Measurements from ENCODE around the gene SLC25A13.

The SLC25A13 gene

DNA sequence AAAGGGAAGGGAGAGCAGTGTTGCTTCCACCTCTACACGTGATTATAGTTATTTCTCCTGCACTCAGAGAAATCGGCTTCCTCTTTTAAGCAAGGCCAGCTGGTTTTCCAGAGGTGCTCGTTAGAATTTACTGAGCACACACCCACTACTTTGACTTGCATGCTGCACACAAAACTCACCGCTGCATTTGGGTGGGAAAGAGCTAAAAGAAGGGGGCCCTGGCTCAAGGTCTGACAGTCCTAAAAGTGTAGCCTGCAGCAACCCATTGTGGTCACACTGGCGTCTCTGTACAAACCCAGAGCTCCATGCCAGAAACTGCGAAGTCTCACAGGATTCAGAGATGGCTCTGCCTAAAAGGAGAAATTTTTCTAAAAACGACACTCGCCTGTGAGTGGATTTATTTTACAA is 133.7 kb downstream of the SLC25A13 start:
- Histone ChIP-seq H3K9me3 (replicated peaks; ENCODE audit: insufficient read depth, low read length) (no peaks in the 10 kb centered on the region), H3K4me1 (ENCODE audit: low read length) (no peaks in the 10 kb centered on the region), H4K20me1 (ENCODE audit: insufficient read depth, low read length) (no peaks in the 10 kb centered on the region), H3K36me3 (replicated peaks; ENCODE audit: insufficient read depth, low read length) (peaks cover 3% of the 10 kb centered on the region; the same call in 1 of the 2 replicates), H3K27ac (ENCODE audit: low read length) (no peak overlapping the region), H2AFZ (ENCODE audit: low read length) (no peak overlapping the region), H3K9ac (ENCODE audit: low read length) (no peak overlapping the region), H3F3A (ENCODE audit: insufficient read depth, low read length) (no peaks in the 10 kb centered on the region), H3K27me3 (replicated peaks; ENCODE audit: insufficient read depth, low read length) (no peaks in the 10 kb centered on the region), H3K79me2 (ENCODE audit: low read length) (no peaks in the 10 kb centered on the region), H3K9me2 (replicated peaks; ENCODE audit: insufficient read depth, low read length) (no peaks in the 10 kb centered on the region), H3K4me3 (ENCODE audit: low read length) (no peak overlapping the region), H3K4me2 (ENCODE audit: low read depth, low read length) (no peak overlapping the region)
- DNase-seq = no peak
- TF ChIP-seq EZH2phosphoT487 (IDR thresholded peaks at IDR 0.05; ENCODE audit: low read length) (no peak), CTCF (IDR thresholded peaks at IDR 0.05; ENCODE audit: low read length) (no peak), EZH2 (optimal IDR thresholded peaks at IDR 0.05; ENCODE audit: low read depth, low read length) (no peak)

GRCh38 chr7:96187735-96188134 is 134.2 kb downstream of the SLC25A13 start:
- no peak overlapping the region for H3K4me2 ChIP-seq (ENCODE audit: low read depth, low read length)
- no peak overlapping the region for H3K4me3 ChIP-seq (ENCODE audit: low read length)
- no peaks in the 10 kb centered on the region for H3K9me2 ChIP-seq (replicated peaks; ENCODE audit: insufficient read depth, low read length)
- H3K9me3 ChIP-seq (replicated peaks; ENCODE audit: insufficient read depth, low read length) = no peaks in the 10 kb centered on the region
- no peaks in the 10 kb centered on the region for H3K79me2 ChIP-seq (ENCODE audit: low read length)
- H2AFZ ChIP-seq (ENCODE audit: low read length) = no peak overlapping the region
- H3K27ac ChIP-seq (ENCODE audit: low read length) = no peak overlapping the region
- H3F3A ChIP-seq (ENCODE audit: insufficient read depth, low read length) = no peaks in the 10 kb centered on the region
- H4K20me1 ChIP-seq (ENCODE audit: insufficient read depth, low read length) = no peaks in the 10 kb centered on the region
- H3K36me3 ChIP-seq (replicated peaks; ENCODE audit: insufficient read depth, low read length) = peaks cover 3% of the 10 kb centered on the region; the same call in 1 of the 2 replicates
- H3K4me1 ChIP-seq (ENCODE audit: low read length) = no peaks in the 10 kb centered on the region
- no peak overlapping the region for H3K9ac ChIP-seq (ENCODE audit: low read length)
- TF ChIP-seq CTCF (IDR thresholded peaks at IDR 0.05; ENCODE audit: low read length) = no peak
- no peak for TF ChIP-seq EZH2 (optimal IDR thresholded peaks at IDR 0.05; ENCODE audit: low read depth, low read length)
- TF ChIP-seq EZH2phosphoT487 (IDR thresholded peaks at IDR 0.05; ENCODE audit: low read length) = no peak
- no peaks in the 10 kb centered on the region for H3K27me3 ChIP-seq (replicated peaks; ENCODE audit: insufficient read depth, low read length)
- DNase-seq = no peak

DNA sequence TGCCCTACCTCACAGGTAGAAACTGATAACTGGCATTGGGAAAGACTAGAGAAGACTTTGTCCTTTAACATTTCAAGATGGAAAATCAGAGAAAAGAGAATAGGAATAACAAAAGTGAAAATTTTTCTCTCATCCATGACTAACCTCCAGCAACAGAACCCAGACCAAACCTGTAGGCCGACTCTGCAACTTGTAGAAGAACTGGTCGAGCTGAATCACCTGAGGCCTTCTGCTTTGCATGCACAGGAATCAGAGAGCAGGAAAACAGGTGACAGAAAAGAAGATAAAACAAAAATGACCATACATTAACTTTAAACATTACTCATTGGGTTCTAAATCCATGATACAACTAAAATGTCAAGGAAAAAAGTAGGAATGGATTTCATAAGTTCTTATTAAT is 137.1 kb downstream of the SLC25A13 start:
- Histone ChIP-seq H3K9ac (ENCODE audit: low read length) (no peak overlapping the region), H3K9me2 (replicated peaks; ENCODE audit: insufficient read depth, low read length) (no peaks in the 10 kb centered on the region), H3K27ac (ENCODE audit: low read length) (no peak overlapping the region), H3K27me3 (replicated peaks; ENCODE audit: insufficient read depth, low read length) (no peaks in the 10 kb centered on the region), H3K4me2 (ENCODE audit: low read depth, low read length) (no peak overlapping the region), H3K4me1 (ENCODE audit: low read length) (no peaks in the 10 kb centered on the region), H3K36me3 (replicated peaks; ENCODE audit: insufficient read depth, low read length) (0 out of 2 replicates have a peak, but pooled peaks cover 3% of the 10 kb centered on the region), H3K9me3 (replicated peaks; ENCODE audit: insufficient read depth, low read length) (no peaks in the 10 kb centered on the region), H3K4me3 (ENCODE audit: low read length) (no peak overlapping the region), H4K20me1 (ENCODE audit: insufficient read depth, low read length) (no peaks in the 10 kb centered on the region), H2AFZ (ENCODE audit: low read length) (no peak overlapping the region), H3F3A (ENCODE audit: insufficient read depth, low read length) (no peaks in the 10 kb centered on the region), H3K79me2 (ENCODE audit: low read length) (no peaks in the 10 kb centered on the region)
- DNase-seq = no peak
- no peak for TF ChIP-seq CTCF (IDR thresholded peaks at IDR 0.05; ENCODE audit: low read length)
- TF ChIP-seq EZH2 (optimal IDR thresholded peaks at IDR 0.05; ENCODE audit: low read depth, low read length) = no peak
- TF ChIP-seq EZH2phosphoT487 (IDR thresholded peaks at IDR 0.05; ENCODE audit: low read length) = no peak

All from MM.1S (cell line).